HG03159 (cell line): ENCODE data around the gene FAM53B.

Experiments used
- ATAC-seq: cut with Tn5 transposase; IDR thresholded peaks from one replicate; pipeline ENCODE4 v1.9.1; 2021; ENCODE audit warnings: mild to moderate bottlenecking, moderate library complexity; ENCODE audit not compliant: unreplicated experiment

The FAM53B gene

GRCh38 chr10:124680675-124681074, 63.5 kb downstream of the FAM53B start:
- ATAC-seq = no peak

- no peak for ATAC-seq
Observed at GRCh38 chr10:124679401-124679800, 64.8 kb downstream of the FAM53B start.

GRCh38 chr10:124678557-124679240, 65.5 kb downstream of the FAM53B start:
- no peak for ATAC-seq

GRCh38 chr10:124677749-124678556, 66.2 kb downstream of the FAM53B start:
- no peak for ATAC-seq

- ATAC-seq = no peak
Observed at GRCh38 chr10:124677293-124677699, 66.9 kb downstream of the FAM53B start.

- ATAC-seq = no peak
Observed at GRCh38 chr10:124676416-124677062, 67.6 kb downstream of the FAM53B start.

GRCh38 chr10:124675824-124676223, 68.4 kb downstream of the FAM53B start:
- no peak for ATAC-seq

GRCh38 chr10:124675261-124675660, 68.9 kb downstream of the FAM53B start:
- no peak for ATAC-seq

- no peak for ATAC-seq
Observed at GRCh38 chr10:124674768-124675222, 69.4 kb downstream of the FAM53B start.

- ATAC-seq = no peak
Observed at GRCh38 chr10:124672181-124672638, 72.0 kb downstream of the FAM53B start.

GRCh38 chr10:124671486-124672075, 72.6 kb downstream of the FAM53B start:
- no peak for ATAC-seq

GRCh38 chr10:124670849-124671248, 73.3 kb downstream of the FAM53B start:
- ATAC-seq = no peak

GRCh38 chr10:124669824-124670654, 74.1 kb downstream of the FAM53B start:
- ATAC-seq = no peak

- ATAC-seq = no peak
Observed at GRCh38 chr10:124669141-124669823, 74.9 kb downstream of the FAM53B start.

- ATAC-seq = no peak
Observed at GRCh38 chr10:124668517-124669051, 75.6 kb downstream of the FAM53B start.

- no peak for ATAC-seq
Observed at GRCh38 chr10:124667425-124668345, 76.5 kb downstream of the FAM53B start.

- ATAC-seq = no peak
Observed at GRCh38 chr10:124666494-124666893, 77.7 kb downstream of the FAM53B start.

GRCh38 chr10:124665980-124666379, 78.2 kb downstream of the FAM53B start:
- ATAC-seq = no peak
